C4-2B (cell line): Measurements from ENCODE around the gene MSRB2.

Experiments
- H3K27ac ChIP-seq: fragments of 450-650 bp; 2 replicates; pipeline ENCODE4 v1.5.1; 2017
- CTCF ChIP-seq: fragments of 450-650 bp; conservative IDR thresholded peaks from 2 replicates; pipeline ENCODE4 v1.5.1; 2017; ENCODE audit warnings: mild to moderate bottlenecking
- ZFX ChIP-seq: fragments of 450-650 bp; IDR thresholded peaks from 2 replicates; pipeline ENCODE4 v1.6.1; 2017

Gene MSRB2

DNA sequence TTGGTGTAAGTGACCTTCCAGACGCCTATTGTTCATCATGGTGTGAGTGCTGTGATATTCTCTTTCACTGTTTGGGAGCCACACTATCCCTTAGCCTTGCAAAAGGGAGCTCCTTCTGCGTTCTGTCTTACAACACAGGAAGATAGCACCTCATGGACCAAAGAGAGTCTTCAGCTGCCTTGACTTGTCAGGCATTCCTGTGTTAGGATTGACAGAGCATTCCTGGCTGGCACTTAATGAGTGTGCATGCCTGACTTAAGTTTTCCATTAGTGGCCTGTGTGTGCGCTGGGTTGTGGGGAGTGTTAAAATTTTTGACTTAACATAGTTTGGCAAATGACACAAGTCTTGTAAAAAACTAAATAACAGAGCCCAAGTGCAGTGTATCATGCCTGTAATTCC lies 21.9 kb upstream of the MSRB2 start:
- no peak for TF ChIP-seq CTCF
- H3K27ac ChIP-seq: no peak overlapping the region

DNA sequence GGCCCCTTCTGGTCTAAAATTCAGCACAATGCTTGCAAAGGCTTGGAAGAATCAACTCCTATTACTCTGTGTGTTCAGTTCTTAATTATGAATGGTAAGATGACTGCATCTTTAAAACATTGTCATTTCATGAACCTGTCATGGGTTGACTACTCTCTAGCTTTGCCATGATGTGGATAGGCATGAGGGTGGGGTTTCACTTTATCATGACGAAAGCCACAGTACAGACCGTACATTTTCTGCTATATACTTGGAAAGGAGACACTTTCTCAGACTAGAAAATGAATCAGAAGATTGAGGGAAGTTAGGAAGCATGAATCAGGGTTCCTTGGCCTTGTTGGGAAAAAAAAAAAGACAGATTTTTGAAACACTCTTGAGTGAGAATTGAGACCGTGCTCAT lies 19.7 kb upstream of the MSRB2 start:
- no peak for TF ChIP-seq CTCF
- H3K27ac ChIP-seq: no peak overlapping the region

DNA sequence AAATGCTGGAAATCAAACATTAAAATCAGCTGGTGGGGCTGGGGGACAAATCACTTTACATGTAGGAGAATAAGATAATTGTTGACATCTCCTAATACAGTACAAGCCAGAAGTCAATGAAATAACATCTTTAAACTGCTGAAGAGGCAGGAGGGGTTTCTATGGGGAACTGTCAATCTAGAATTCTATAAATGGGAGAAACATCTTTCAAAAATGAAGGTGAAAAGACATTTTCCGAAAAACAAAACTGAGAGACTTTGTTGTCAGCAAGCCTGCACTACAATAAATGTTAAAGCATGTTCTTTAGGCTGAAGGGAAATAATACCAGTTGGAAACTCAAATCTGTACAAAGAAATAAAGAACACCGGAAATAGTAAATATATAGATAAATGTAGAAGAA lies 17.3 kb upstream of the MSRB2 start:
- no peak overlapping the region for H3K27ac ChIP-seq
- no peak for TF ChIP-seq CTCF
- TF ChIP-seq ZFX: no peak

GRCh38 chr10:23079700-23080099 lies 15.7 kb upstream of the MSRB2 start:
- peak overlapping the region; percentile 16 for H3K27ac ChIP-seq
- TF ChIP-seq CTCF: no peak
- TF ChIP-seq ZFX: no peak

DNA sequence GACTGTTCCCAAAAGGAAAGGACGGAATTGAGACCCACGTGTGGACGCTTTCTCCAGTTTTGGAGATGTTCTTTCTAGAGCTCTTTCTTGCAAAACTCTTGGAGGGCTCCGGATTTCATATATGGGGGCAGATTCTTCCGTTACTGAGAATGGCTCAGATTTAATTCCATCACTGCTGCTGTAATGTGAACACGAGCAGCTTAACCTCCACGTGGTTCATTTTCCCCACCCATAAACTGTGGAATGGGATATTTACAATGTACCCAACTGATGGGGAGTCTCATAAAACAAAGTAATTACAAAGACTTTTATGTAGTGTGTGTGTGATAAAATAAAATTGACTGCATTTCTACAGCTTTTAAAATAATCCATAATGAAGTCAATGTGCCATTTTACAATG lies 15.1 kb upstream of the MSRB2 start:
- no peak for TF ChIP-seq CTCF
- TF ChIP-seq ZFX: no peak
- H3K27ac ChIP-seq: no peak overlapping the region; the same call in 1 of the 2 replicates

DNA sequence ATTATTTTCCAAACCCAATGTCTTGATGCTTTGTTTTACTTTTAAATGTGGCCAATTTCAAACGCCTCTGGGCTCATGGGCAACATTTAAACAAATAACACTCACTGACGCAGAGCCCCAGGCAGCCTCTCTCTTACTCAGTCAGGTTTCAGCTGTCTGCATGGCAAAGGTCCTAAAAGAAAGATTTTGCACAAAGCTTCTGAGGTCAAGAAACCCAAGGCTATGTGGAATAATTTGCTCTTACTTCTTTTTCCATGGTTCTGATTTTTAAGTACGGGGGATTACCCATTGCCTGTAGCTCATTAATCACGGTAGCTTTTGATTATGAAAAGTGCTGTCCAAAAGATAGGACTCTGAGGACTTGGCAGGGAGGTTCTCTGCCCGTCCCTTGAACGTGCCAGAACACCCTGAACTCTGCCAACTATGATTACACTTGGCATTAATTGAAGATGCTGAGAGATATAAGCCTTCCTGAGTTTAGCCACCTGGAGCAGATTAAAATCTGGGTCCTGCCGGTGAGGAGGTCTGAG lies 14.1 kb upstream of the MSRB2 start:
- no peak for TF ChIP-seq ZFX
- no peak for TF ChIP-seq CTCF
- peak overlapping the region; percentile 31; the same call in 1 of the 2 replicates for H3K27ac ChIP-seq

DNA sequence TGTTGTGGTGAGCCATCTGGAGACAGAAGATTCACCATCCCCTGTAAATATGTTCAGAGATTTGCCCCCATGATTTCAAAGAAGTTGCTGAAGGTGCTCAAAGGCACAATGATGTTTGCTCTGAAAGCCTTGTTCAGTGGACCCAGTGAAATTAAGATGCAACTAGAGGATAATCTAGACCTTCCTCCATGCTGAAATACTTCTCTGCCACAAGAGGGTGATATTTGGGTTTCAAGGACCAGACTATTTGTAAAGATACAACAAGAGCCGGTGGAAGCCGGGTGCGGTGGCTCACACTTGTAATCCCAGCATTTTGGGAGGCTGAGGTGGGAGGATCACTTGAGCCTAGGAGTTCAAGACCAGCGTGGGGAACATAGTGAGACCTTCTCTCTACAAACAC lies 13.5 kb upstream of the MSRB2 start:
- peak overlapping the region; percentile 31 for H3K27ac ChIP-seq
- TF ChIP-seq ZFX: no peak
- TF ChIP-seq CTCF: peak; percentile 74
